B cell (primary cell): ENCODE data around the gene RNF4.

Experiments used
- EZH2 ChIP-seq: IDR thresholded peaks from 2 replicates; pipeline ENCODE4 v1.6.1; 2012; ENCODE audit warnings: borderline replicate concordance, low read depth, mild to moderate bottlenecking, moderate library complexity, low read length; ENCODE audit not compliant: insufficient read depth, poor library complexity, severe bottlenecking
- TF ChIP-seq, protein P1 (sequence below): fragments of 200-600 bp; IDR thresholded peaks from one replicate; pipeline ENCODE4 v1.8.0; 2022; ENCODE audit warnings: antibody characterized with exemption, mild to moderate bottlenecking

DNA sequence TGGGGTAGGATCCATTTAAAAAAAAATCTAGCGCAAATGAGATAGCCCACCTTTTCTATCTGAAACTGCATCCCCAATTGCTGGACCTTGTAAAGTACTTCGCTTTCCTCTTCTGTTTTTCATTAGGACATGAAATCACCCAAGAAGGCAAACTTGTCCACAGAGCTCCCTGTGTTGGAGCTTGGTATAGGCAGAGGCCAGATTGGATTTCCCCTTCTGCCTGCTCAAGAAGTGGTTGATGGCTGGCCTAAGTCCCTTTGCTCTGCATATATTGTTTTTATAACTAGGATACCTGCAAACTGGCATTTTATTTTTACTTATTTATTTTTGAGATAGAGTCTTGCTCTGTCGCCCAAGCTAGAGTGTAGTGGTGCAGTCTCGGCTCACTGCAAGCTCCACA lies 28.4 kb downstream of the RNF4 start:
- TF ChIP-seq, protein P1, sequence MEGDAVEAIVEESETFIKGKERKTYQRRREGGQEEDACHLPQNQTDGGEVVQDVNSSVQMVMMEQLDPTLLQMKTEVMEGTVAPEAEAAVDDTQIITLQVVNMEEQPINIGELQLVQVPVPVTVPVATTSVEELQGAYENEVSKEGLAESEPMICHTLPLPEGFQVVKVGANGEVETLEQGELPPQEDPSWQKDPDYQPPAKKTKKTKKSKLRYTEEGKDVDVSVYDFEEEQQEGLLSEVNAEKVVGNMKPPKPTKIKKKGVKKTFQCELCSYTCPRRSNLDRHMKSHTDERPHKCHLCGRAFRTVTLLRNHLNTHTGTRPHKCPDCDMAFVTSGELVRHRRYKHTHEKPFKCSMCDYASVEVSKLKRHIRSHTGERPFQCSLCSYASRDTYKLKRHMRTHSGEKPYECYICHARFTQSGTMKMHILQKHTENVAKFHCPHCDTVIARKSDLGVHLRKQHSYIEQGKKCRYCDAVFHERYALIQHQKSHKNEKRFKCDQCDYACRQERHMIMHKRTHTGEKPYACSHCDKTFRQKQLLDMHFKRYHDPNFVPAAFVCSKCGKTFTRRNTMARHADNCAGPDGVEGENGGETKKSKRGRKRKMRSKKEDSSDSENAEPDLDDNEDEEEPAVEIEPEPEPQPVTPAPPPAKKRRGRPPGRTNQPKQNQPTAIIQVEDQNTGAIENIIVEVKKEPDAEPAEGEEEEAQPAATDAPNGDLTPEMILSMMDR, result no peak
- TF ChIP-seq EZH2, result no peak
